Activated CD4-positive, alpha-beta T cell treated with anti-CD3 and anti-CD28 coated beads for 4 hours (primary cell): ENCODE results near the gene NAA38.

Experiments
- DNase-seq, 2 donors: peaks; one replicate each; pipeline ENCODE4 v3.0.0-alpha.2; 2020

NAA38 gene

DNA sequence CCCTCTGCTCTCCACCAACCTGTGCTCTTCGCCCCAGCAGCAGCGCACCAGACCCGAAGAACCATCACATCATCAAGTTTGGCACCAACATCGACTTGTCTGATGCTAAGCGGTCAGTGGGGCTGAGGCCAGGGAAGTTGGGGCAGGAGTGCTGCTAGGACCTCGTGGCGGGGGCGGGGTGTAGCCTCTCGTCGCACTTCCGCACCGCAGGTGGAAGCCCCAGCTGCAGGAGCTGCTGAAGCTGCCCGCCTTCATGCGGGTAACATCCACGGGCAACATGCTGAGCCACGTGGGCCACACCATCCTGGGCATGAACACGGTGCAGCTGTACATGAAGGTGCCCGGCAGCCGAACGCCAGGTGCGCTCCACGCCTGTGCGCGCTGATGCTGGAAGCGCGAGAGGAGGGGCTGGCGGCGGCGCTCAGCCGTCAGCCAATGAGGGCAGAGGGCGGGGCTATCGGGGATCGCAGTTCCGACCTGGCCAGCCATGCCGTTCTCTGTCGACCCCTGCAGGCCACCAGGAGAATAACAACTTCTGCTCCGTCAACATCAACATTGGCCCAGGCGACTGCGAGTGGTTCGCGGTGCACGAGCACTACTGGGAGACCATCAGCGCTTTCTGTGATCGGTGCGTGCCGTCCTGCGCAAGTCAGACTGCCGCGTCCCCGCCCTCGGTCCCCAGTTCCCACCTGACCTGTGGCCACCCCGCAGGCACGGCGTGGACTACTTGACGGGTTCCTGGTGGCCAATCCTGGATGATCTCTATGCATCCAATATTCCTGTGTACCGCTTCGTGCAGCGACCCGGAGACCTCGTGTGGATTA, 5.7 kb downstream of the NAA38 start:
- peak; percentile 92 to 94 for DNase-seq

GRCh38 chr17:7850701-7851437, 6.5 kb downstream of the NAA38 start:
- peak in 1 of 2 donors; percentile 28 for DNase-seq

DNA sequence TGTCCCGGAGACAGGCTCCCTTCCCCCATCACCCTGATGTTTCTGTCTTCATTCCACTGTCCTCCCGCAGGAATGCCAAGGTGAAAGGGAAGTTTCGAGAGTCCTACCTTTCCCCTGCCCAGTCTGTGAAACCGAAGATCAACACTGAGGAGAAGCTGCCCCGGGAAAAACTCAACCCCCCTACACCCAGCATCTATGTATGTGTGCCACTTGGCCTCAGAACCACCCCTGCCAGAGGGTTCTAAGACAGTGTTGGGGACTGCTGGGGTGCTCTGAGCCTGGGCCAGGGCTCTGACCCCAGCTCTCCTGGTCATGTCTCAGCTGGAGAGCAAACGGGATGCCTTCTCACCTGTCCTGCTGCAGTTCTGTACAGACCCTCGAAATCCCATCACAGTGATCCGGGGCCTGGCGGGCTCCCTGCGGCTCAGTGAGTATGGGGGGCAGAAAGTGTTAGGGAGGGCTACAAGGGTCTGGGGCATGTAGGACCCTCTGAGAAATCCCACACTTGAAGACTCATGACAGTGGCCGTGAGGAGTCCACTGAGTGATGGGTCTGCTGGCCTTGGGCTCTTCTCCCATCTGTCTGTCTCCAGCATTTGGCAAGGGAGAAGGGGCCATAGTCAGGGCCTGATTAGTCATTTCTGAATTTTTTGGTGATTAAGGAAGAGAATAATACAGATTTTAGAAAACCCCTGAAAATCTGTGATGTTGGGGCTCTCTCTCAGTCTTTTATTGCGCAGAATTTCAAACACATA, 7.4 kb downstream of the NAA38 start:
- no peak for DNase-seq

DNA sequence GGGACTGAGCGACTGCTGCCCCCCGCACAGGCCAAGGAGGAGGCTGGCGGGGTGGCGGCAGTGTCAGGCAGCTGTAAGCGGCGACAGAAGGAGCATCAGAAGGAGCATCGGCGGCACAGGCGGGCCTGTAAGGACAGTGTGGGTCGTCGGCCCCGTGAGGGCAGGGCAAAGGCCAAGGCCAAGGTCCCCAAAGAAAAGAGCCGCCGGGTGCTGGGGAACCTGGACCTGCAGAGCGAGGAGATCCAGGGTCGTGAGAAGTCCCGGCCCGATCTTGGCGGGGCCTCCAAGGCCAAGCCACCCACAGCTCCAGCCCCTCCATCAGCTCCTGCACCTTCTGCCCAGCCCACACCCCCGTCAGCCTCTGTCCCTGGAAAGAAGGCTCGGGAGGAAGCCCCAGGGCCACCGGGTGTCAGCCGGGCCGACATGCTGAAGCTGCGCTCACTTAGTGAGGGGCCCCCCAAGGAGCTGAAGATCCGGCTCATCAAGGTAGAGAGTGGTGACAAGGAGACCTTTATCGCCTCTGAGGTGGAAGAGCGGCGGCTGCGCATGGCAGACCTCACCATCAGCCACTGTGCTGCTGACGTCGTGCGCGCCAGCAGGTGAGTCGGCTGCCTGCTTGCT, 8.1 kb downstream of the NAA38 start:
- peak in 1 of 2 donors; percentile 33 for DNase-seq

GRCh38 chr17:7848739-7849129, 8.6 kb downstream of the NAA38 start:
- DNase-seq: no peak

GRCh38 chr17:7848131-7848579, 9.2 kb downstream of the NAA38 start:
- no peak for DNase-seq

GRCh38 chr17:7846765-7847661, 10.3 kb downstream of the NAA38 start:
- DNase-seq: peak; percentile 33 to 37

- DNase-seq: peak; percentile 18 to 33
These were observed 11.2 kb downstream of the NAA38 start for GRCh38 chr17:7846063-7846735.

DNA sequence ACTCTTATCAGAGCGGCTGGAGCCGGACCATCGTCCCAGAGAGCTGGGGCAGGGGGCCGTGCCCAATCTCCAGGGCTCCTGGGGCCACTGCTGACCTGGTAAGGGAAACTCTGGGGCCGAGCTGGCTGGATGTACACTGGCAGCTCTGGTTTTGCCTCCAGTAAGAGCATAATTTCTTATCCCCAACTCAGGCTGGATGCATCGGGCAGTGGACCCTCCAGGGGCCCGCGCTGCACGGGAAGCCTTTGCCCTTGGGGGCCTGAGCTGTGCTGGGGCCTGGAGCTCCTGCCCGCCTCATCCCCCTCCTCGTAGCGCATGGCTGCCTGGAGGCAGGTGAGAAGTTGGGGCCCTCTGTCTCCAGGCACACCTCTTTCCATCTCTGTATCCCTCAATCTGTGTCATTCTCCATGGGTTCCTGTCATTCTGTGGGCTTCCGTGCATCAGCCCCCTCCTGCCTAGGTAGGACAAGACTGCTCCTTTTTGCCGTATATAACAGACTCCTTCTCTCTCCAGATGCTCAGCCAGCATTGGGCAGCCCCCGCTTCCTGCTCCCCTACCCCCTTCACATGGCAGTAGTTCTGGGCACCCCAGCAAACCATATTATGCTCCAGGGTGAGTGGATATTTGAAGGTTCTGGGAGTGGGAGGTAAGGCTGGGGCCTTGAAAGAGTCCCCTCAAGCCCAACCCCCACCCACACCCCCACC, 11.8 kb downstream of the NAA38 start:
- DNase-seq: peak; percentile 28 to 36

GRCh38 chr17:7844292-7845154, 12.8 kb downstream of the NAA38 start:
- DNase-seq: peak; percentile 73 to 80

DNA sequence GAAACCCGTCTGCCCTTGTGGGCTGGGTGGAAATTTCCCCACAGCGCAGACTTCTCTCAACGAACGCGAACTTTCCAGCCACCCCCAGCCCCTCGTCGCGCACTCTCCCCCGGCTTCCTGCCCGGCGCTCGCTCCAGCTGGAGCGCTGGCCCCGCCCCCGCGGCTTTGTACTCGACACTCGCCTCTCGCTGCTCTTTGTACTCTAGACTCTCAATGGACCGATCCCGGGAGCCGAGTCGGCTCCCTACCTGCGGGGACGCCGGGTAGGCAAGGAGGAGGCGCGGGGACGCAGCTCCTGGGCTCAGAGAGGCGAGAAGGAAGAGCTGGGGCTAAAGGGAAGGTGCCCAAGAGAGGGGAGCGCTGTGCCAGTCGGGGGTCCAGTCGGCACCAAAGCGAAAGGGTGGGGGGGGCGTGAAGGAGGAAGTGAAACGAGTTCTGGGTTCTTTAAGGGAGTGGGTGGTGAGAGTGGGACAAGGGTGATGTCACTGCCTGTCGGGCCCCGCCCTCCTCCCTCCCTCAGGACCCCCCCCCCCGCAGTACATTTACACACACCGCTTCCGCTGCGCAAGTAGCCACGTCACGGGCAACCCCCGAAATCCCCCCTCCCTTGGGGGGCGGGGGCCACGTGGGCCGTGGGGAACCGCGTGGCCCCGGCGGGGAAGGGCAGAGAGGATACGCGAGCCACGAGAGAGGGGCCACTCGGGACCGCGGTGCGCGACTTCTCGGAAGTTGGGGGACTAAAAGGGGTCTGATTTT, 13.6 kb downstream of the NAA38 start:
- peak; percentile 94 to 95 for DNase-seq

DNA sequence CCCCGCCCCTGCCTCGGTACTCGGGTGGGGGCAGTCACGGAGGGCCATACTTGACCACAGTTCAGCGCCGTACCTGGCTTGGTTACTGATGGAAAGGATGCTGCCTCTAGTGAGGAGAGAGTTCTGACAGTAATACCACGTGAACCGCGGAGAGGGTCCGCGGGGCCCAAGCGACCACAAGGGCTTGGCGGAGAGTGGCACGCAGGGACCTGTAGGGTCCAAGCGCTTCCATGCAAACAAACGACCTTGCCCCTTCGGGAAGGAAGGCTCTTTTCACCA, 14.2 kb downstream of the NAA38 start:
- no peak for DNase-seq

DNA sequence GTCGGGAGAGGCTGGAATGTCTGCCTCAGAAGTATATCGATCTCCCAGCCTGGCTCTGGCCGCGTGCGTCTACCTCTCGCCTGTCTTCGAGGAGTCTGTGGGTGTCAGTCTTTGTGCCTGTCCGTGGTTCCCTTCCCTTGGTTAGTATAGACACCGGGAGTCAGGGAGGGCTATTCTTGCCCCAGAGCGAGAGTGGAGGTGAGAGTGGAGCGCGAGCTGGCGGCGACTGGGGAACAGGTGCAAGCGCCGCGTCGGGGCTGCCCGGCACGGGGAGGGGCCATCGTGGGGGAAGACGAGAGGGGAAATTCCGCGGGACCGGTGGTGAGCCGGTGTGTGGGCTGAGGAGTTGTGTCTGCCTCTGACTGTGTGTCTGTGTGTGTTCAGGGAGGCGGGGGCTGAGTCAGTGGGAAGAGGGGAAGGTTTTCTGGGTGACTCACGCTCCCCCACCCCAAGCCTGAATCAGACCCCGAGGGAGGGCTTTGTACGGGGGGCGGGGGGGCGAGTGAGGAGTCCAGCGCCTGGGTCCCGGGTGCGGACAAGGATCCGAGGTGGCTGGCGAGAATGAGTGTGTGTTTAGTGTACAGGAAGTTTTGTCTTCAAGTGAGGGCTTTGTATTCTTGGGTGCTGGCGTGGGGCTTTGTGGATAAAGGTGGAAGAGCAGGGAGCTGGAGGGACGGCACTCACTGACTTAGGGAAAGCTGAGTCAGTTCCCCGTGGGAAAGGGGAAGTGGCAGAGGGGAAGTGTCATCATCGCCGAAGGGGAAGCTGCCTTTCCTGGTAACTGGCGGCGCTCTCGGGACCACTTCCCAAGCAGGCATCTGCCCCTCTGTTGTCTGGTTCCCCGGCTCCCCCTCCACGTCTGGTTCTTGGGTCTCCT, 14.7 kb downstream of the NAA38 start:
- peak; percentile 99 for DNase-seq

DNA sequence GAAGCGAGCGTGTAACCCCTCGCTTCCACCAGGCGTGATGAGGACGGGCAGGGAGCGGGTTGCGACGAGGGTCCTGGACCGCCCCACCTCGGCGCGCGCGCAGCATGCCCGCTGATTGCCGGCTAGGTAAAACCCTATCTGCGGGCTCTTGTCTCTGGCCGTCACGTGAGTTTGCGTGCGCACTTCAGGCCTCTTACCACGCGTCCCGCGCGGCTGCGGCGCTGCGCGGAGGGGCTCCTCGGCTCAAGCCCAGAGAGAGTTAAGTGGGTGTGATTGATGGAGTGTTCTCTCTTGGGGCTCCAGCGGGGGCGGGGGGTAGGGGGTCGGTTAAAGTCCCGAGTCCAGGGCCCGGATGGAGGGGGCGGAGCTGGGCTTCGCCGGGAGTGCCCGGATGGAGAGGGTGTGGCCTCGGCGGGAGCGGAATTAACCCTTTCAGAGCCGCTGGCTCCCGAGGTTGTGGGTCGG, 15.4 kb downstream of the NAA38 start:
- DNase-seq: peak; percentile 87 to 92

DNA sequence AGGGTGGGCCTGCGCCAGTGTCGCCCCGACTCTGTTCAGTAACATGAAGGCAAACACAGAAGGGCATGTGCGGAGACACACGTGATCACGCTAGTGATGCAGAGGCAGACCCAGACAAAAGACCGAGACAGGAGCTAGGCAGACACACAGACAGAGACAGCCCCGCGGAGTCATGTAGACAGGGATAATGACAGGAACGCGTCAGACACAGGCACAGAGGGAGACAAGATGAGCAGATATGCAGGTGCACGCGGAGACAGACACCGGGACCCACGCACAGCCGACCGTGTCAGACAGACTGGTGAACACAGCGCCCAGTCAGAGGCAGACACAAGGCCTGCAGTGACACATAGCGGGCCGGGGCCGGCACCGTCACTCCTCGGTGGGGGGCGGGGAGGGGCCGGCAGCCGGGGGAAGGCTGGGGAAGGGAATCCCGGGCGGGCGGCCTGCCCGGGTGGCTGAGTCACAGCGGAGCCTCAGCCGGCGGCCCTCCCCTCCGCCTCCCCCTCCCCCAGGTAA, 15.9 kb downstream of the NAA38 start:
- peak; percentile 97 to 99 for DNase-seq

GRCh38 chr17:7840875-7841274, 16.5 kb downstream of the NAA38 start:
- no peak for DNase-seq

- no peak for DNase-seq
These were observed 16.9 kb downstream of the NAA38 start for GRCh38 chr17:7840441-7840840.

- DNase-seq: no peak
These were observed 17.5 kb downstream of the NAA38 start for GRCh38 chr17:7839876-7840261.
